Measurements from ENCODE around the gene TSPAN13.

The TSPAN13 gene

GRCh38 chr7:16776053-16776452 lies 22.5 kb downstream of the TSPAN13 start:
- no peak for DNase-seq (ENCODE audit: low spot score)

- DNase-seq (ENCODE audit: low spot score) = no peak
Measured at GRCh38 chr7:16778476-16778875, 24.9 kb downstream of the TSPAN13 start.

GRCh38 chr7:16779051-16779450 lies 25.5 kb downstream of the TSPAN13 start:
- DNase-seq (ENCODE audit: low spot score) = no peak

GRCh38 chr7:16780596-16780995 lies 27.0 kb downstream of the TSPAN13 start:
- no peak for DNase-seq (ENCODE audit: low spot score)

- no peak for DNase-seq (ENCODE audit: low spot score)
Measured at GRCh38 chr7:16785321-16785720, 31.8 kb downstream of the TSPAN13 start.

- no peak for DNase-seq (ENCODE audit: low spot score)
Measured at GRCh38 chr7:16785846-16786245, 32.3 kb downstream of the TSPAN13 start.

GRCh38 chr7:16786257-16786656 lies 32.7 kb downstream of the TSPAN13 start:
- DNase-seq (ENCODE audit: low spot score) = no peak

GRCh38 chr7:16787127-16787526 lies 33.6 kb downstream of the TSPAN13 start:
- DNase-seq (ENCODE audit: low spot score) = no peak

GRCh38 chr7:16791071-16791470 lies 37.5 kb downstream of the TSPAN13 start:
- no peak for DNase-seq (ENCODE audit: low spot score)

GRCh38 chr7:16791905-16792698 lies 38.5 kb downstream of the TSPAN13 start:
- DNase-seq (ENCODE audit: low spot score) = peak; percentile 14

GRCh38 chr7:16794986-16795385 lies 41.4 kb downstream of the TSPAN13 start:
- DNase-seq (ENCODE audit: low spot score) = no peak

GRCh38 chr7:16795624-16796023 lies 42.1 kb downstream of the TSPAN13 start:
- no peak for DNase-seq (ENCODE audit: low spot score)

GRCh38 chr7:16801111-16801542 lies 47.6 kb downstream of the TSPAN13 start:
- peak; percentile 54 for DNase-seq (ENCODE audit: low spot score)

- no peak for DNase-seq (ENCODE audit: low spot score)
Measured at GRCh38 chr7:16801579-16801978, 48.0 kb downstream of the TSPAN13 start.

- no peak for DNase-seq (ENCODE audit: low spot score)
Measured at GRCh38 chr7:16803125-16803524, 49.6 kb downstream of the TSPAN13 start.

GRCh38 chr7:16803881-16804673 lies 50.5 kb downstream of the TSPAN13 start:
- DNase-seq (ENCODE audit: low spot score) = no peak

GRCh38 chr7:16804674-16805439 lies 51.3 kb downstream of the TSPAN13 start, which contains the start of gene AGR2:
TSS of gene AGR2 (minus strand) at chr7:16804999. CDS start at chr7:16801796, 3,203 bp downstream.
- DNase-seq (ENCODE audit: low spot score) = no peak

- no peak for DNase-seq (ENCODE audit: low spot score)
Measured at GRCh38 chr7:16805441-16805840, 51.9 kb downstream of the TSPAN13 start.

- DNase-seq (ENCODE audit: low spot score) = no peak
Measured at GRCh38 chr7:16810112-16810511, 56.6 kb downstream of the TSPAN13 start.

- no peak for DNase-seq (ENCODE audit: low spot score)
Measured at GRCh38 chr7:16810573-16810972, 57.0 kb downstream of the TSPAN13 start.

GRCh38 chr7:16811551-16811950 lies 58.0 kb downstream of the TSPAN13 start:
- no peak for DNase-seq (ENCODE audit: low spot score)

GRCh38 chr7:16812542-16813231 lies 59.1 kb downstream of the TSPAN13 start:
- DNase-seq (ENCODE audit: low spot score) = no peak

Data from hematopoietic multipotent progenitor cell treated with erythropoietin and hydrocortisone succinate and interleukin-3 and kit ligand, for 17 days (in vitro differentiated cells).